ENCODE data around the gene PXDN. TPM values are rescaled to one million over a fixed set of nuclear protein-coding genes. Genes with fewer than 3 reads are reported as not detected.
"Not testable (repeated sequence)": the region's sequence is repeated elsewhere in the genome, so short reads cannot be mapped to it uniquely, and the experiment has no call there.

Gene PXDN
- total RNA-seq, 1 donor from 2014 or later: 459 TPM

DNA sequence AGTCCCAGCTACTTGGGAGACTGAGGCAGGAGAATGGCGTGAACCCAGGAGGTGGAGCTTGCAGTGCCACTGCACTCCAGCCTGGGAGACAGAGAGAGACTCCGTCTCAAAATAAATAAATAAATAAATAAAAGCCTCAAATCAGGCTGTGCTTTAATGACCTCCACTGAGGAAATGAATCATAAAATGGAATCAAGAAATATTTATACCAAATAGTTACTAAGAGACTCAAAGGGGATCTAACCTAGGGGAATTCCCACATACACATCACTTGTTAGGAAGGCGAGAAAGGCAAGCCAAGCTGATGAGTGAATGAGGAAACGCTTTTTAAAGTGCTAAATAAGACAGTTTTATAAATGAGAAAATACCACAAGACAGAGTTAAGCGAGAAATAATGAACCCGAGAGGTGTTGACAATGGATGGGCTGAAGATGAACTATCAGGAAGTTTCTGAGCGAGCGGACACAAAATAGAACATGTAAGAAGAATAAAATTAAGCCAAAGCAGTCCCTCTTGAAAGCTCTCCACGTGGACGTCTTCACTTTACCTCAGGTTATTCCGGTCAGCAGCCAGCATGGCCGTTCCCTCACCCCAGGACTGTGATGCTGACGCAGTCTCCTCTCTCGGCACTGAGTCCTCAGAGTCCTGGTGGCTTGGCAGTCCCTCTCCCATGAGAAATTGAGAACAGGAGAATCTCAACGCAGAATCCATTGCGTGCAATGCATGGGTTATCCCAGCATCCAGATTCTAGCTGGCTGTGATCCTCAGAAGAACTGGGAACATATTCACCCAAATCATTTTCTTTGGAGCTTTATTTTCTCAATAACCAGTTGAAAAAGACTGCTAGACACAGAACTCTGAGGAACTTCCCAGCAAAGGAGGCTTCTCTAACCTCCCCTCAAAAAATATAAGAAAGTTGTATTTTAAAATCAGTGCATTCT, 22.3 kb downstream of the PXDN start:
- no peak overlapping the region for H3K27ac Mint-ChIP-seq (ENCODE audit: unreplicated experiment)
- peaks cover 46% of the 10 kb centered on the region for H3K4me1 Mint-ChIP-seq (ENCODE audit: unreplicated experiment)
- H3K36me3 Mint-ChIP-seq (ENCODE audit: unreplicated experiment): peaks cover 6% of the 10 kb centered on the region
- peak; percentile 57 for DNase-seq (ENCODE audit: extremely low spot score, unreplicated experiment)
- H3K27me3 Mint-ChIP-seq (ENCODE audit: unreplicated experiment): no peaks in the 10 kb centered on the region
- TF ChIP-seq, protein P1, sequence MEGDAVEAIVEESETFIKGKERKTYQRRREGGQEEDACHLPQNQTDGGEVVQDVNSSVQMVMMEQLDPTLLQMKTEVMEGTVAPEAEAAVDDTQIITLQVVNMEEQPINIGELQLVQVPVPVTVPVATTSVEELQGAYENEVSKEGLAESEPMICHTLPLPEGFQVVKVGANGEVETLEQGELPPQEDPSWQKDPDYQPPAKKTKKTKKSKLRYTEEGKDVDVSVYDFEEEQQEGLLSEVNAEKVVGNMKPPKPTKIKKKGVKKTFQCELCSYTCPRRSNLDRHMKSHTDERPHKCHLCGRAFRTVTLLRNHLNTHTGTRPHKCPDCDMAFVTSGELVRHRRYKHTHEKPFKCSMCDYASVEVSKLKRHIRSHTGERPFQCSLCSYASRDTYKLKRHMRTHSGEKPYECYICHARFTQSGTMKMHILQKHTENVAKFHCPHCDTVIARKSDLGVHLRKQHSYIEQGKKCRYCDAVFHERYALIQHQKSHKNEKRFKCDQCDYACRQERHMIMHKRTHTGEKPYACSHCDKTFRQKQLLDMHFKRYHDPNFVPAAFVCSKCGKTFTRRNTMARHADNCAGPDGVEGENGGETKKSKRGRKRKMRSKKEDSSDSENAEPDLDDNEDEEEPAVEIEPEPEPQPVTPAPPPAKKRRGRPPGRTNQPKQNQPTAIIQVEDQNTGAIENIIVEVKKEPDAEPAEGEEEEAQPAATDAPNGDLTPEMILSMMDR (IDR thresholded peaks at IDR 0.05): no peak
- peak overlapping the region; percentile 59 for H3K4me3 Mint-ChIP-seq (ENCODE audit: unreplicated experiment)
- peaks cover 4% of the 10 kb centered on the region for H3K9me3 Mint-ChIP-seq (ENCODE audit: unreplicated experiment)

- H3K27me3 Mint-ChIP-seq (ENCODE audit: unreplicated experiment): no peaks in the 10 kb centered on the region
- DNase-seq (ENCODE audit: extremely low spot score, unreplicated experiment): no peak
- no peaks in the 10 kb centered on the region for H3K9me3 Mint-ChIP-seq (ENCODE audit: unreplicated experiment)
- TF ChIP-seq, protein P1 (IDR thresholded peaks at IDR 0.05): no peak
- peaks cover 62% of the 10 kb centered on the region for H3K4me1 Mint-ChIP-seq (ENCODE audit: unreplicated experiment)
- peaks cover 4% of the 10 kb centered on the region for H3K36me3 Mint-ChIP-seq (ENCODE audit: unreplicated experiment)
- H3K27ac Mint-ChIP-seq (ENCODE audit: unreplicated experiment): peak overlapping the region; percentile 32
- no peak overlapping the region for H3K4me3 Mint-ChIP-seq (ENCODE audit: unreplicated experiment)
Observed at GRCh38 chr2:1718339-1719220, 25.7 kb downstream of the PXDN start.

DNA sequence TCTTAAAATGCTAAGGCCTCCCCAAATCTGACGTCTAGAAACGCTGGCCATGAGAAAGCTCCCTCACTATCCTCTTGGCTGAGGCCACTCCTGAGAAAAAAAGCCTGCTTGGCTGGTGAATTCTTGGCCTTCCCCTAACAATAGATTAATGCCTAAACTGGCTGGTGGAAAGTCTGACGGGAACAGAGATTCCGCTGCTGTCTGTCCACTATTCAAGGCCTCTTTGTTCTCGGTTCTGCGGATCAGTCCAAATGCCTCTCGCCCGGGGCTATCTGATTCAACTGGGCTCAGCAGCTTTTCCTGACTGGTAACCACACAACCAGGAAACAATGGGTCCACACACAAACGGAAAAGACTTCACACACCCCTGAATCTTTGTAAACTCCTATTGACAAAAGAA, 27.2 kb downstream of the PXDN start:
- Mint-ChIP-seq H3K4me1 (ENCODE audit: unreplicated experiment) (peaks cover 76% of the 10 kb centered on the region), H3K27ac (ENCODE audit: unreplicated experiment) (peak overlapping the region; percentile 32), H3K9me3 (ENCODE audit: unreplicated experiment) (no peaks in the 10 kb centered on the region), H3K4me3 (ENCODE audit: unreplicated experiment) (no peak overlapping the region), H3K27me3 (ENCODE audit: unreplicated experiment) (no peaks in the 10 kb centered on the region), H3K36me3 (ENCODE audit: unreplicated experiment) (peaks cover 4% of the 10 kb centered on the region)
- peak; percentile 34 for DNase-seq (ENCODE audit: extremely low spot score, unreplicated experiment)
- TF ChIP-seq, protein P1 (IDR thresholded peaks at IDR 0.05): no peak

GRCh38 chr2:1716441-1716840, 27.9 kb downstream of the PXDN start:
- Mint-ChIP-seq H3K27ac (ENCODE audit: unreplicated experiment) (peak overlapping the region; percentile 32), H3K4me3 (ENCODE audit: unreplicated experiment) (no peak overlapping the region), H3K4me1 (ENCODE audit: unreplicated experiment) (peaks cover 81% of the 10 kb centered on the region), H3K27me3 (ENCODE audit: unreplicated experiment) (no peaks in the 10 kb centered on the region), H3K9me3 (ENCODE audit: unreplicated experiment) (no peaks in the 10 kb centered on the region), H3K36me3 (ENCODE audit: unreplicated experiment) (peaks cover 4% of the 10 kb centered on the region)
- DNase-seq (ENCODE audit: extremely low spot score, unreplicated experiment): peak; percentile 74
- TF ChIP-seq, protein P1 (IDR thresholded peaks at IDR 0.05): no peak

GRCh38 chr2:1716014-1716305, 28.4 kb downstream of the PXDN start:
- H3K4me1 Mint-ChIP-seq (ENCODE audit: unreplicated experiment): peaks cover 77% of the 10 kb centered on the region
- H3K27me3 Mint-ChIP-seq (ENCODE audit: unreplicated experiment): not testable (repeated sequence)

More at GRCh38 chr2:1716014-1716305, 28.4 kb downstream of the PXDN start:
- peak; percentile 67 for DNase-seq (ENCODE audit: extremely low spot score, unreplicated experiment)
- peak overlapping the region; percentile 93 for H3K27ac Mint-ChIP-seq (ENCODE audit: unreplicated experiment)
- not testable (repeated sequence) for H3K4me3 Mint-ChIP-seq (ENCODE audit: unreplicated experiment); H3K9me3 Mint-ChIP-seq (ENCODE audit: unreplicated experiment); H3K36me3 Mint-ChIP-seq (ENCODE audit: unreplicated experiment)

All from osteocyte (in vitro differentiated cells).